HG02678 (cell line): ENCODE data around the gene ICAM4.

ENCODE experiments used
- ATAC-seq: cut with Tn5 transposase; IDR thresholded peaks from one replicate; pipeline ENCODE4 v1.9.1; 2021; ENCODE audit warnings: mild to moderate bottlenecking, moderate library complexity; ENCODE audit not compliant: unreplicated experiment

ICAM4 gene

DNA sequence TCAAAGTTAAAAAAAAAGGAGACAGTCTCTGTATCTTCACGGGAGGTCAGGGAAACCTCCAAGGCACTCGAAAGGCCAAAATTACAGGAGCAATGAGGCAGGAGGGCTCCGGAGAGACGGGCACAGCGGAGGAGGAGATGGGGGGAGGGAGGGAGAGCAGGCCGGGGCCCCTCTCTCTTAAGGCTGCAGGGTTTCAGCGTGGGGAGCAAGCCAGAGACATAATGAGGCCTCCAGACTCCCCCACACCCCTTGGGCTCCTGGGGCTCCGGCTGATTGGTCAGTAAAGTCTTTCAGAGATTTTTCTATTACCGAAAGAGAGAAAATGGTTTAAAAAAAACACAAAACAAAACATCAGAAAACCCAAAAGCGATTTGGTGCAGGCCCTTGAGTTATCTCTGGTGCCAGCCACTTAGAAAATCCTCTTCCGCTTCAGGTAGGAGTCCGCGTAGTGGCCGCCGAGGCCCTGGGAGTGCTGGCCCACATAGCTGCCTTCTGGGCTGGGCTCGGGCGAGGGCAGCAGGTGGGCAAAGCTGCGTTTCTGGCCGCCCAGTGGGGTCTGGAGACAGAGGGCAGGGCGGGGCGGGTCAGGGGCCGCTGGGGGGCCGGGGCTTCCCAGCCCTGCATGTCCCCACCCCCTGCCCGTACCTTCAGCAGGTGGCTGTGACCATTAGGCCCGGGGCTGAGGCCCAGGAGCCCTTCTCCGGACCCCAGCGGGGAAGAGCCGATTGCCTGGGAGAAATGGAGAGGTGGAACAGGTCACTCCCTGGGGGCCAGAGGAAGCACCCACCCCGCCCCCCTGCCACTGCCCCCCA lies 30.5 kb downstream of the ICAM4 start:
- ATAC-seq, result no peak

DNA sequence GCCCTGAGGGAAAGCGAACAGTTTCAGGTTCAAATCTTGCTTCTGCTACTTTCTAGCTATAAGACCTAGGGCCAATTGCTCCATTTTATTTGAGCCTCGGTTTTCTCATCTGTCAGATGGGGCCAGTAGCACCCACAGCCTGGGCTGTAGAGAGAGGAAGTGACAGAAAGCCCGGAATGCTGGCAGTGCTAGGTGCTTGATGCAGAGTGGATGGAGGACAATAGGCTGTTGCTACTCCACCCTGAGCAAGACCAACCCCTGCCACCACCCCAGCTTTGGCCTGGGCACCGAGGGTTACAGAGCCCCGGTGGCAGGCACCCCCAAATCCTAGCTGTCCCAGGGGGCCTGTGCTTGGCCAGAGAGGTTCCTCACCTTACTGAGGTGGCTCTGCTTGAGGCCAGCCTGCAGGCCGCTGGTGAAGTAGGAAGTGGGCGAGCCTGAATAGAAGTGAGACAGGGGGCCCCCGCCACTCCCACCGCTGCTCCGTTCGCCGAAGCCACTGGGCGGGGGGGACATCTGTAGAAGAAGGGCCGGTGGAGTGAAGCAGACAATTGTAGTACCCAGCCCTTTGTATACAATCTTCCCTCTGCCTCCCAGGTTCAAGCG lies 31.2 kb downstream of the ICAM4 start:
- ATAC-seq, result no peak

DNA sequence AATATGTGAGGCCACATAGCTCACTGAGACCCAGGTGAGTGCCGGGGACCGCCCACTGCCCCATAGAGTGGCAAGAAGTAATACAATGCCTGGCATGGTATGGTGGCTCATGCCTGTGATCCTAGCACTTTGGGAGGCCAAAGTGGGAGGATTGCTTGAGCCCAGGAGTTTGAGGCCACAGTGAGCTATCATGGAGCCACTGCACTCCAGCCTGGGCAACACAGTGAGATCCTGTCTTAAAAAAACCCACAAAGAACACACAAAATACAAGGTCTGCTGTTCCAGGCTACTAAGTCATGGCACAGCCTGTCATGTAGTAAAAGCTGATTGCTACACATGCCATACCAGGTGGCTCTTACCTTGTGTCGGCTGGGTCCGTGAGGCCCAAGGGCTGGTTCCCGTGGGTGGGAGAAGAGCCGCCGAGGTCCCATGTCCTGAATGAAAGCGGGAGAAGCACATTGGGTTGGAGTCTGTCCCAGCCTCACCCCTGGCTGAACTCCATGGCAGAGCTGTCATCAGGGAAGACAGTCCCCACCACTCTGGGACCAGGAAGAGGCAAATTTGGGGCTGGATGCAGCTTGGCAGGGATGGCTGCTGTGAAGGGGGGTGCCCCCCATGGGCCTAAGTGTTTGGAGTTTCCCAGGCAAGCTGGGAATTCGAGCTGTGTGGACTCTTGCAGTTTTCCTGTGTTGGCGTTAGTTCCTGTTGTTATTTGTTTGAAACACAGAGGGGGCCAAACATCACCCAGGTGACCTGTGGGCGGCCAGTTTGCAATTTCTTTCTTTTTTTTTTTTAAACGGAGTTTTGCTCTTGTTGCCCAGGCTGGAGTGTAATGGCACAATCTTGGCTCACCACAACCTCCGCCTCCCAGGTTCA lies 32.3 kb downstream of the ICAM4 start:
- no peak for ATAC-seq

DNA sequence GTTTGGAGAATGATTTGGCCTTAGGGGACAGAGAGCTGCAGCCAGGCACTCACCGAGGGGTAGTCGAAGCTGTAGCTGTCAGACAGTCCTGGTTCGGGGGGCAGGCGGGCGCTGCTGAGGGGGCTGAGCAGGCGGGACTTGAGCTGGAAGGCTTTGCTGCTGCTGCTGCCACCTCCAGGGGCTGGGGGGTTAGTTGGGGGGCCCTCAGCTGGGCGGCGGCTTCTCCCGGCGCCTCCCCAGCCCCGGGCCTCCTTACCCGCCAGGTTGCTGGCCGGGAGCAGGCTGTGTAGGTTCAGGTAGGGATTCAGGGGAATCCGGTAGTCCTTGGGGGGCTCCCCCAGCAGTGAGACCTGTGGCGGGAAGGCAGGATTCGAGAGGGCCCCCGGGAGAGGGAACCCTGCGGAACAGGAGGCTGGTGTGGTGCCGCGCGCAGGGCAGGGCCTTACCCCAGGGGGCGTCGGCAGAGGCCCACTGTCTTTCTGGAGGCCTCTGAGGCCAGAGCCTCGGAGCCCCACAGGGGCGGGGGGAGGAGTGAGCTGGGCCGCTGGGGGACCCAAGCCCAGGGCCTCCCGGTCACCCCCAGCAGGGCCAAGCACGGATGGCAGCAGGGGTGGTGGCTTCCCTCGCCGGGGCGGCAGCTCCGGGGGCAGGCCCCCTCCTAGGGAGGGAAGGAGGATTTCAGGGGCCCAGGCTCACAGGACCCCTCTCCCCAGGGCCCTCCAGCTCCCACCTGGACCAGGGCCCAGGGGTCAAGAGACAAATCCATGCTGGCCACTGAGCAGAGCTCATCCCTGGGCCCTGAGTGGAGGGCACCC lies 34.1 kb downstream of the ICAM4 start:
- ATAC-seq, result no peak

DNA sequence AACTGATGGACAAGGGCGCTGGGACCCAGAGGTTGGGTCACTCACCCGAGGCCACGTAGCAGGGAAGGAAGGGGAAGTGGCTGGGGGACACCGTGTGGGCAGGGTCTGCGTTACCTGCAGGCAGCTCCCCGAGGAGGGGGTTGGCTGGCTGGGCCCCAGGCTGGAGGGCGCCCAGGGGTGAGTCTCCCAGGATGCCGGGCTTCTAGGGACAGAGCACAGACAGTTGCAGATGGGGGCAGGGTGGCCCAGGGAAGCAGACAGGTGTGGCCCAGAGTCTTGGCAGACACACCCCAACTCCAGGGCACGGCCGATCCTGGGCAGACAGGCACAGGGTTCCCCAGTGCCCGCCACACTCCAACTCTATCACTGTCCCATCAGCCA lies 34.7 kb downstream of the ICAM4 start:
- ATAC-seq, result no peak

DNA sequence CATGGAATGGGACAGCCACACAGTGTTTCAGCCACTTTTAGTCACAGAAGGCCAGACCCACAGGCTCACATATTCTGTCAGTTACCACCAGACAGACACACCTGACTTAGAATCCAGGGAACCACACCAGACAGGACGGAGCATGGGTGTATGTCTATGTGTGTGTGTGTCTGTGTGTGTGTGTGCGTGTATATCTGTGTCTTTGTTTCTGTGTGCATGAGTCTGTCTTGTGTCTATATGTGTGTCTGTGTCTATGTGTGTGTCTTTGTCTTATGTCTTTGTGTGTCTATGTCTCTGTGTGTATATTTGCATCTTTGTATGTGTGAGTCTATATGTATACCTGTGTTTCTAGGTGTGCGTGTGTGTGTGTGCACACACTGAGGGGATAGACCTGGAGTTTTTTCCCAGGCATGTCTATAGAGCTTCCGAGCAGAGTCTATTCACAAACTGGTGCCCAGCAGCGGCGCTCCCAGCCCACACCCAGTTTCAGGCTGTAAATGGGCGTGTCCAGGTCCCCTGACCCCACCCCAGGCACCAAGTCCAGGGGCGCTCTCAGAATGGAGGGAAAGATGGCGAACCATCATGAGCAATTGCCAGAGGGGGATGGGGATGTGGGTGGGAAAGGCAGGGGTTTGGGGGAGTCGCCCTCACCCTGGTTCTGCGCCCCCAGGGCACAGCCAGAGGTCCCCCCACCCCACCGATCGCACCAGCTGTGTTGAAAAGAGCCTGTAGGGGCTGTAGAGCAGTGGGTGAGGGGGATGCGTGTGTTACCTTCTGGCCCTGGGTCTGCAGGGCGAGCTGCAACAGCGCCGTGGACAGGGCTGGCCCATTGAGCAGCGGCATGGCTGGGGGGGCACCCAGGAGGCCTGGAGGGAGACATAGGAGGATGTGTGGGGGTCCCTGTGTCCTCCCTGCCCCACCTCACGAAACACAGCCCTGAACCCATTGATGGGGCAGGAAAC lies 35.4 kb downstream of the ICAM4 start:
- ATAC-seq, result no peak

DNA sequence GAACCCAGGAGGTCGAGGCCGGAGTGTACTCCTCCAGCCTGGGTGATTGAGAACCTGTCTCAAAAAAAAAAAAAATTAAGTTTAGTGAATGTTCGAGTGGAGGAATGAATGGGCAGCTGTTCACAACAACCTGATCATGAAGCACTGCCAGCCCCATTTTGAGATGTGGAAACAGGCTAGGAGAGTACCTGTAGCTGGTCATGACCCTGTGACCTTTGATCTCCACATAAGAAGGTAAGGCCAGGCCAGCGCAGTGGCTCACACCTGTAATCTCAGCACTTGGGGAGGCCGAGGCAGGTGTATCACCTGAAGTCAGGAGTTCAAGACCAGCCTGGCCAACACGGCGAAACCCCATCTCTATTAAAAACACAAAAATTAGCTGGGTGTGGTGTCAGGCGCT lies 39.0 kb downstream of the ICAM4 start:
- no peak for ATAC-seq

DNA sequence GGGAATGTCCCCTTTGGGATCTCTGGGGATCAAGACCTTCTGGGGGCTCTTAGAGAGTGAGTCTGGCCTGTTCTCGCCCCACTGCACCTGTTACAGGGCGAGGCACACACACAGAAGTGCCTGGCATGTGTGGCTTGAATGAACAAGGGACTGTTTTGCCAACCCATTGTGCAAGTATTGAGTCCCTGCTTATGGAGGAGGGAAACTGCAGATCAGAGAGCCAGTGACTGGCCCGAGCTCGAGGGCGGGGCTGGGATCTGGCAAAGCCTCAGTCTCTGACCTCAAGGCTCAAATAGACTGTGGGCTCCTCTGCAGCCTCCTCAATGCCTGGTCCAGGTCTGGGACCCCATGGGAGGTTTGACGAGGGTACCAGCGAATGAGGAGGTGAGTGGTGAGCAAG lies 41.0 kb downstream of the ICAM4 start:
- ATAC-seq, result no peak

DNA sequence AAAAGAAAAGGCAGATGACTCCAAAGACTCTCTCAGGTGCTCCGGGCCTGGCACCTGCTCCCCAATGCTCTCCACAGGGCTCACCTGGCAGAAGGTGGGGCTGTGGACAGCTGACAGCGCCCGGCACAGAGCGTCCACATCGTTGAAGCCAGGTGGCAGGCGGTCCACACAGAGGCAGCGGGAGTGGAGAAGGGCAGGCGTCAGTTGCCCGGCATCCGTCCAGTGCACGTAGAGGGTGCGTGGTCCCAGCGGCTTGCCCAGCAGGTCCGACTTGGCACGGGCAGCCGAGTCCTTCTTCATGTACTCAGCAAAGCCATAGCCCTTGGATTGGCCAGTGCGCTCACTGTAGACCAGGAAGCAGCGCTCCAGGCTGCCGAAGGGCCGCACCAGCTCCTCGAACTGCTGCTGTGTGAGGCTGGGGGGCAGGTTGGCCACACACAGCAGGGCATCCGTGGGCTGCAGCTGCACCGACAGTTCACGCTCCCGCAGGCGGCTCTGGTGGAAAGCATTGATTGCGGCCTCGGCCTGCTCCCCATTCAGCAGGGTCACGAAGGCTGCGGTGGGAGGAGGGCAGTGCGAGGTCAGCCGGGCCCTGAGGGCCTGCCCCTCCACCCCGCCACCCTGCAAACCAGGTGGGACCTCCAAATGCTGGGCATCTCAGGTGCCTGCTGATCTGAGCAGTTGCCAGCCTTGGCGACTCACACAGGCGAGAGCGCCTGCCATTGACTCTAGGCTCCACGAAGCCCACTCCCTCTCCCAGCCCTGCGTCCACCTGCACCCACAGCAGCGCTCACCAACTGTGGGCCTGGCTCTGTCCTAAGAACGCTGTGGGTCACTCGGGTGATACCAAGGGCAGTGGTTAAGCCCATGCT lies 42.0 kb downstream of the ICAM4 start:
- no peak for ATAC-seq

DNA sequence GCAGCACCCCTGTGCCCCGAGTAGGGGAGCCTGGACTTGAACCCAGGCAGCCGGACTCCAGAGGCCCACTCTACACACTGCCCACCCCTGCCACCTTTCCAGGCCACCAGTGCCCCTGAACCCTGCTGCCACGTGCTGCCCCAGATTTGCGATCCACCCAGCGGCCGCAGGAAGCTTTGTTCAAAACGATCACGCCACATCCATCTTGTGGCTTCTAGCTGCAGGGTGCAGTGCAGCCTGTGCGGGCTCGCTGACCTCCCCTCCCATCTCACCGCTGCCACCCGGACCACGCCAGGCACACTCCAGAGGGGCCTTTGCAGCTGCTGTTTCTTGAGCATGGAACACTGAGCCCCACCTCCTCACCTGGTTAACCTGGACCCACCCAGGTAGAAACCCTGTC lies 42.8 kb downstream of the ICAM4 start:
- ATAC-seq, result no peak

DNA sequence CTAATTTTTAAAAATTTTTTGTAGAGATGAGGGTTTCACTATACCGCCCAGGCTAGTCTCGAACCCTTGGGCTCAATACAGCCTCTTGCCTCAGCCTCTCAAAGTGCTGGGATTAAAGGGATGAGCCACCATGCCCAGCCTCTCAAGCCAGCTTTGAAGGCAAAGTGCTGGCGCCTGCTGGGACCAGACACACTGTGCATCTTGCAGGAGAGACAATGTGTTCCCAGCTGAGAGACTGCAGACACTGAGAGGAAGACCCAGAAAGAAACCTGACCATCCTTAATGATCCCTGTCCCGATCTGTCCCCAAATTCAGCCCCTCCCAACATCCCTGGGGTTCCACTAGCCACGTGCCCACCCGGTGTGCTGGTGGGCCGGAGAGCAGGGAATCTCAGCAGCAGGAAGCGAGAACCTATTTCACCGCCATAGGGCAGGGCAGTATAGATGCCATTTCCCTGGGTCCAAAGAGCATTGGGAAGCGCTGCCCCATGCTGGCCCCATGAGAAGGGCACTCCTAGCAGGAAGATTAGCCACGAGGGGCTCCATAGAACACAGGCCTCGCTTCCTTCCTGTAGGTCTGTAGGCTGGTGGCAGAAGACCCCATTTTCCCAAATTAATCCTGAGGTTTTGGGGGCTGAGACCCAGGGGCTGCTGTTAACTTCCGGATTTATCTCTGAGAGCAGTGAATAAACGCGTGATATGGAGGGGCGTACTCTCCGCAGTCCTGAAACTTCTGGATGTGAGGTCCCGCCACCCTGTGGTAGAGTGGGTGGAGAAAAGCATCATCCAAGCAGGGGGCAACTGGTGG lies 45.6 kb downstream of the ICAM4 start:
- ATAC-seq, result no peak

DNA sequence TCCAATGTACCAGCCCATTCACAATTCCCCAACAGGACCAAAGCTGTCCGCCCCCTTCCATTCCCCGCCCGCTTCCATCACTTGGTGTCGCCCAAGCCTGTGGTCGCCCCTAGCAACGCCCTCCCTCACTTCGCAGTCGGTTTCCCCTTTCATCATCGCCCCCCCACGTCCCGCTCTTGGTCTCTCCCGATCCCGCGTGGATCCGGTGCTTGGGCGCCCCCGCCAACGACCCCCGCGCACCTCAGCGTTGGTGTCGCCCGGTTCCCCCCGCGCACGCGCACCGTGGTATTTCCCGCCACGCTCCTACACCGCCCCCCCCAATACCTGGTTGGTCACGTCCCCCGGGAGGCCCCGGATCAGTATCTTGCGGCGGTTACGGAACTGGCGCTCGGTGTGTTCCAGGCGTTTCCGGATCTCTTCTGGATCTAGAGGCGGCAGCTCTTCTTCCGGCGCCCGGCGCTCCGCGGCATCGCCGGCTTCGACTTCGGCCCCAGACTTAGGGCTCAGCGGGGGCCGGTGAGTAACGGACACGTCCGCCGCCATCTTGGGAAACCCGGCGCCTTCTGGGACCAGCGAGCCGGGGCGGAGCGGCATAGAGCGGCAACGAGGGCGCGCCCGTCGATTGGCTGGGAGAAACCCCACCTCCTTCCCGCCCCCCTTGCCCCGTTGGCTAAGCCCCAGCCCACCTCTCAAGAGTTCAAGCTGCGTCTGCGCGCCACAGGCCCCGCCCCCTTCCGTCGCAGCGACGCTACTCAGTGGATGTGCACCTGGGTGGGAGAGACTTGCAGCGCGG lies 46.4 kb downstream of the ICAM4 start, which contains the start of gene RAVER1:
Gene RAVER1, minus strand, starts transcription at position 565 of the 793 bp plus-strand sequence. Its CDS starts 22 bp downstream, at position 543.
- ATAC-seq, result peak; percentile 90

DNA sequence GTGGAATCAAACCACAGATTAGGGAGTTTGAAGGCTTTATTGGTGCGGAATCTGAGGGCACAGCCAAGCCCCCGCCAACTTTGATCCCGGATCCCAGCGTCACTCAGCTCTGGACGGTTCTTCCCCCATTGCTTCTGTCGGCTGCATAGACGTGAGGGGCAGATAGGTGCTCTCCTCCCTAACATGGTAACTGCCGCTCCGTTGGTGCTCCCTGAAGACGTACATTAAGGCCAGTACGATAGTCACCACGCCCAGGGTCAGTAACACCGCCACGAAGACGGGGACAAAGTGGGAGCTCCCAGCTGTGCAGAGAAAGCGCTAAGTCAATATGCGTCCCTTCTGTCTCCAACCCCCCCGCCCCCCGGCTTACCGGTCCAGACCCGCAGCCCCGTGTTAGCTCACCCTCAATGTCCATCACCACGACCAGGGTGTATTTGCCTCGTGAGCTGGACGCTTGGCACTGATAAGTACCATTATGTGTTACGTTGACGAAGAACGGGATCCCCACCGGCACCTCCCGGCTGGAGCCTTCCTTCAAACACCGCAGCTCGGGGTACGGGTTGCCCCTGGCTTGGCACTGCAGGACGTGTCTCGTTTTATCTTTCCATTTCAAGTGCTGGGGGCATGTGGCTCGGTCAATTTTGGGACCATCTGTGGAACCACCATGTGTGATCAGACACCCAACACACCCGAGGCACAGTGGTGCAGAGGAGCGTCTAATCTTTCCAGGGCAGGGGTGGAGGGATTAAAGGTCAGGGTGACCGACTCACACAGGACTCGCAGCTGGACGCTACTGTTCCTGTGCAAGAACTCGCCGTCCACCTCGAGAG lies 47.2 kb downstream of the ICAM4 start:
- ATAC-seq, result no peak

DNA sequence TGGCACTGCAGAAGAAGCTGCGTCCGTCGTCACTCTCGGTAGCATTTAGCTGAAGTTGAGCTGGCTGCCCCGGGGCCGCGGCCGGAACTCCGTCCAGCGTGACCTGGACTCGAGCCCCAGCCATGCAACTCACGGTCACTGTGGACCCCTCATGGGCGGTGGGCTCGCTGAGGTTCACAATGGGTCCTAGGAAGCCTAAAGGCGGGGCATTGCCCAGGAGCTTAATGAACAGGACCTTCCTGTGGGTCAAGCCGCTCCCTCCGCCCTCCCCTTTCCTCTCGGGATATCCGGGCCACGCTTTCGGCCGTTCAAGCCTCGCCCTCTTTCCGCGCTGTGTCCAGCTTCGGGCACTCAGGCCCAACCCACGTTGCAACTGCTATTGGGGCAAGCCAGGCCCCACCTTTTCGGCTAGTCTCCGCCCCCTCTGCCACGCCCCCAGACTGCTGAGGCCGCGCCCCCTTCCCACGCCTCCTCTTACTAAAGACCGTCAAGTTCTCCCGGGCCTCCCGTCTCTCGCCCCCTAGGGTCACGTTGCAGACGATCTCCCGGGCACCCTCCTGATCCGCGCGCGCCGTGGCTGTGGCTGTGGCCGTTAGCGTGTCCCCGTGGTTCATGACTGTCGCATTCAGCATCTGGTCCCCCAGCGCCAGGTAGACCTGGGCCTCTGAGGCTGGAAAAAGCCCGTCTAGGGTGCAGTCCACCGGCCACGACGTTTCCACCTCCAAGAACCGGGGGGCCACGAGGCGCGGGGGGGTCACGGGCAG lies 48.0 kb downstream of the ICAM4 start:
- no peak for ATAC-seq

DNA sequence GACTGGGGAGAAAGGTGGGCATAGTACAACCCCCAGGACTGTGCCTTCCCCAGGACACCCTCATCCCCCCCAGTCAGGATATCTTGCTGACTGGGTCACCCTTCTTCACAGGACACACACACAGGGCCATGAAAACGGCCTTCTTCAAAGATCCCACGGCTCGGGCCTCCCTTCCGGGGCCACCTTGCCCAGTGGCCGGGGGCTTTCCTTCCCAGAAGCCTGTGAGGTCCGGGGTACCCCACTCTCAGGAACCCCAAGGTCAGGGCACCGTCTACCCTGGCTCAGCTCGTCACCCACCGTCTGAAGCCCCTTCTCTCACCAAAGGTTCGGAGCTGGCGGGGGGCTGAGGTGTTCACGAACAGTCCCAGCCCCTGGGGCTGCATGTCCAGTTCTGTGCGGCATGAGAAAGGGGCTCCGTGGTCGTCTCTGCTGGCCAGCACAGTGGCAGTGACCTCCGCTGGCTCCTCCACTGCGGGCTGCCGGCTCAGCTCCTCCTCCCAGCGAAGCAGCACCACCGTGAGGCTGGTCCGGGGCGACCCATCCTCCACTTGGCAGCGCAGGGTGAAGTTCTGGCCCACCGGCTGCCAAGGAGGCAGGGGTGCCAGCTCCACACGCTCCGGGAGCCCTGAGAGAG lies 48.7 kb downstream of the ICAM4 start:
- ATAC-seq, result no peak
